Measurements from ENCODE around the gene LOXL1.

- TF ChIP-seq CTCF (optimal IDR thresholded peaks at IDR 0.05 in 1 of 3, IDR thresholded peaks at IDR 0.05 in 1 of 3, conservative IDR thresholded peaks at IDR 0.05 in 1 of 3; ENCODE audit: extremely low read depth in 1 of 3, insufficient read depth in 2 of 3, low read length in 3 of 3) (no peak), EZH2 (IDR thresholded peaks at IDR 0.05; ENCODE audit: low read length) (no peak)
Measured at GRCh38 chr15:73919706-73920105, 6.6 kb upstream of the LOXL1 start.

Measured in keratinocyte (primary cell).